Measurements from ENCODE around the gene MAGED1.

DNA sequence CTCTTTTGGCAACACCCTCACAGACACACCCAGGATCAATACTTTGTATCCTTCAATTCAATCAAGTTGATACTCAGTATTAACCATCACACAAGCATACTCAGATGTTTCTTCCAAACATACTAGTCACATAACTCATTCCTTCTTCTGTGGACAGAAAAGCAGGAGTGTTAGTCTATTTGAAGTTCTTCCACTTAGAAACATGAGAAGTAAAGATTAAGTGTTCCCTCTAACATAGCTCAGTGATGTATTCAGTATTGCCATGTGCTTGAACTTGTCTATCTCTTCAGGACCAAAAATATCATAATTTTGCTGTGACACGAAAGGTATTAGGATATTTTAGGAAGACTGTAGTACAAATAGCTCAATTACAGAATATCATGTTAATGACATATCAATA, 25.8 kb upstream of the MAGED1 start:
- TF ChIP-seq CTCF (IDR thresholded peaks at IDR 0.05; ENCODE audit: low read depth, low read length, poor library complexity, severe bottlenecking) (no peak), EZH2phosphoT487 (IDR thresholded peaks at IDR 0.05; ENCODE audit: borderline replicate concordance, low read length) (no peak)
